Measurements from ENCODE around the gene ATP11A.

The ATP11A gene

GRCh38 chr13:112741185-112741755 lies 51.4 kb downstream of the ATP11A start:
- DNase-seq: no peak

- no peak for DNase-seq
Measured at GRCh38 chr13:112741835-112742570, 52.2 kb downstream of the ATP11A start.

GRCh38 chr13:112742583-112742982 lies 52.7 kb downstream of the ATP11A start:
- DNase-seq: no peak

- DNase-seq: no peak
Measured at GRCh38 chr13:112743451-112744167, 53.8 kb downstream of the ATP11A start.

- DNase-seq: no peak
Measured at GRCh38 chr13:112744168-112745021, 54.6 kb downstream of the ATP11A start.

- no peak for DNase-seq
Measured at GRCh38 chr13:112746044-112746443, 56.2 kb downstream of the ATP11A start.

- DNase-seq: no peak
Measured at GRCh38 chr13:112747256-112747655, 57.4 kb downstream of the ATP11A start.

- no peak for DNase-seq
Measured at GRCh38 chr13:112748947-112749735, 59.3 kb downstream of the ATP11A start.

- no peak for DNase-seq
Measured at GRCh38 chr13:112750570-112750969, 60.7 kb downstream of the ATP11A start.

GRCh38 chr13:112751617-112752016 lies 61.8 kb downstream of the ATP11A start:
- no peak for DNase-seq

- DNase-seq: no peak
Measured at GRCh38 chr13:112752211-112752610, 62.4 kb downstream of the ATP11A start.

GRCh38 chr13:112752711-112753541 lies 63.1 kb downstream of the ATP11A start:
- no peak for DNase-seq

GRCh38 chr13:112753833-112754232 lies 64.0 kb downstream of the ATP11A start:
- DNase-seq: no peak

GRCh38 chr13:112754281-112755025 lies 64.6 kb downstream of the ATP11A start:
- no peak for DNase-seq

GRCh38 chr13:112755331-112755730 lies 65.5 kb downstream of the ATP11A start:
- no peak for DNase-seq

- no peak for DNase-seq
Measured at GRCh38 chr13:112756081-112756480, 66.2 kb downstream of the ATP11A start.

GRCh38 chr13:112756511-112756966 lies 66.7 kb downstream of the ATP11A start:
- DNase-seq: no peak

GRCh38 chr13:112756967-112757758 lies 67.3 kb downstream of the ATP11A start:
- DNase-seq: no peak

- no peak for DNase-seq
Measured at GRCh38 chr13:112757759-112758086, 67.9 kb downstream of the ATP11A start.
